ENCODE data around the gene USP1.

The USP1 gene

DNA sequence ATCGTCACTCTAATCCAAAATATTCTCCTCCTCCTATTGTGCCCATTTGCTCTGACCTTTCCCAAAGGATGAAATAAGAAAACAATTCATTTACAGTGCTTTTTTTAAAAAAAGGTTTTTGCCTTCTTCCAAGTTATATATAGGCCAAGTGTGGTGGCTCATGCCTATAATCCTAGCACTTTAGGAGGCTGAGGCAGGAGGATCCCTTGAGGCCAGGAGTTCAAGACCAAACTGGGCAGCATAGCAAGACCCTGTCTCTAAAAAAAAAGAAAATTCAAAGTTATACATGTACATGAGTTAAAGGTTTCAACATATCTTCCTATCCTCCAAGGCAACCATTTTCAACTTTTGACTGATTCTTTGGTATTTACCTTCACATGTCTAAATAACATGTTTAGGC, 10.1 kb upstream of the USP1 start:
- FAIRE-seq (no peak), DNase-seq (ENCODE audit: insufficient read length, low spot score) (no peak)
- TF ChIP-seq, protein P1, sequence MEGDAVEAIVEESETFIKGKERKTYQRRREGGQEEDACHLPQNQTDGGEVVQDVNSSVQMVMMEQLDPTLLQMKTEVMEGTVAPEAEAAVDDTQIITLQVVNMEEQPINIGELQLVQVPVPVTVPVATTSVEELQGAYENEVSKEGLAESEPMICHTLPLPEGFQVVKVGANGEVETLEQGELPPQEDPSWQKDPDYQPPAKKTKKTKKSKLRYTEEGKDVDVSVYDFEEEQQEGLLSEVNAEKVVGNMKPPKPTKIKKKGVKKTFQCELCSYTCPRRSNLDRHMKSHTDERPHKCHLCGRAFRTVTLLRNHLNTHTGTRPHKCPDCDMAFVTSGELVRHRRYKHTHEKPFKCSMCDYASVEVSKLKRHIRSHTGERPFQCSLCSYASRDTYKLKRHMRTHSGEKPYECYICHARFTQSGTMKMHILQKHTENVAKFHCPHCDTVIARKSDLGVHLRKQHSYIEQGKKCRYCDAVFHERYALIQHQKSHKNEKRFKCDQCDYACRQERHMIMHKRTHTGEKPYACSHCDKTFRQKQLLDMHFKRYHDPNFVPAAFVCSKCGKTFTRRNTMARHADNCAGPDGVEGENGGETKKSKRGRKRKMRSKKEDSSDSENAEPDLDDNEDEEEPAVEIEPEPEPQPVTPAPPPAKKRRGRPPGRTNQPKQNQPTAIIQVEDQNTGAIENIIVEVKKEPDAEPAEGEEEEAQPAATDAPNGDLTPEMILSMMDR (IDR thresholded peaks at IDR 0.05; ENCODE audit: insufficient read depth, missing control alignments) = no peak

DNA sequence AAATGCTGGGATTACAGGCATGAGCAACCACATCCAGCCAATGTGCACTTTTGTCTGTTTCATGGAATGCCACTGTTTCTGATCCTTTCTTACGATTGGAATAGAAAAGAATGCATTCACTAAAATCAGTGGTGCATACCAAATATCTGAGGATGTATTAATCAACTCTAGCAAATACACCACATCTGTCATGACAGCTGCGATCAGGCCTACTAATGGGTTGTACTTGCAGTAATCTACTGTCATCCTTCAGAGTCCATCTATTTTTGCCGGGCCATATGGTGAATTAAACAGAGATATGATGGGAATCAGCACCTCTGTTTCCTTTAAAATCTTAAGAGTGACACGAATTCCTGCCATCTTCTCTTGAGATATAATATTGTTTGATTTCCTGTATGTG, 8.5 kb upstream of the USP1 start:
- TF ChIP-seq, protein P1 (IDR thresholded peaks at IDR 0.05; ENCODE audit: insufficient read depth, missing control alignments) = no peak
- FAIRE-seq = peak; percentile 21
- DNase-seq (ENCODE audit: insufficient read length, low spot score) = no peak

DNA sequence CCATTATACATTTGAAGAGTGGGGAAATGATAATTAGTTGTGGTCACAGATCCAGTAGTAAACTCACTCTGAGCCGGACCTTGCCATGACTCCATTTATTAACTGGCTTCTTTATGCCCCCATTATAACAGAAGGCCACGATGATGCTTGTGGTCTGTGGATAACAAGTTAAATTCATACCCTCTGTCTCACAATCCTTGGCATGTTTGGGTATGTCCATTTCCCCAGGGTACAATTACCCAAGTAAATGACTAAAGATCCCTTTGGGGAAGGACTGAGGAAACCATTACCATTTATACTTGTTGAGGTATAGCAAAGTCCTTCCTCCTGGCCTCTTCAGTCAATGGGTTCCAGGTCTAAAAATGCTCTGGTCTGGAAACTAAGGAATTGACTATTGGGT, 7.3 kb upstream of the USP1 start:
- DNase-seq (ENCODE audit: insufficient read length, low spot score) (no peak), FAIRE-seq (no peak)
- TF ChIP-seq, protein P1 (IDR thresholded peaks at IDR 0.05; ENCODE audit: insufficient read depth, missing control alignments) = no peak

DNA sequence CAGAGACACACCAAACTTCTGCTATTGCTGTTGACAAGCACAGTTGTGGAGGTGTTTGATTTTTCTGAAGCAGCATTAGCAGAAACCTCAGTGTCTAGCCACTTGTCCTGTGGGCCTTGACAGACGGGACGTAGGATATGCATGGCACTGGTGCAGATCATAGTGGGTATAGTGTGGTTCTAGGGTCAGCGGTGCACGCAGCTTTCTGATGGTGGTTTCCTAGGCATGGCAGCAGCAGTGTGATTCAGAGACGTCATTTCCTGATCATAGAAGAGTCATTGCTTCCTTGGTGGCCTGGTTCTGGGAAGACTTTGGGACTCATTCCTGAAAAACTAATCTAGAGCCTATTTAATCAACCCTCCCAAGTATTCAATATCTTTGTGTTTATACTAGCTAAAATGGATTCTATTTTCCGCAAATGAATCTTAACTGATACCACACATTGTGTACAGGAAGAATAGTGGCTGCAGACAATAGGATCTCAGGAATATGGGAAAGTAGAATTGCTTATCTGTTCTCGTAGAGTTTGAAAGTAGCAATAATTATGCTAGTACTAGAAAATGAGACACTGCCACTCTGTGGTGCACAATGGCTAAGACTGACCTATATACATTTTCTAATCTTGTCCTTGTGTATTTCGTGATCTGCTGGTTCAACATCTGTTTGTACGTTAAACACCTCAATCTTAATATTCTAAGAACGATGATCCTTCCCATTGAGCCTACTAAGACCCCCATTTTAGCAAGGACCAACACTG, 2.8 kb upstream of the USP1 start:
- no peak for DNase-seq (ENCODE audit: insufficient read length, low spot score)
- no peak for FAIRE-seq
- TF ChIP-seq, protein P1 (IDR thresholded peaks at IDR 0.05; ENCODE audit: insufficient read depth, missing control alignments) = peak; percentile 32

DNA sequence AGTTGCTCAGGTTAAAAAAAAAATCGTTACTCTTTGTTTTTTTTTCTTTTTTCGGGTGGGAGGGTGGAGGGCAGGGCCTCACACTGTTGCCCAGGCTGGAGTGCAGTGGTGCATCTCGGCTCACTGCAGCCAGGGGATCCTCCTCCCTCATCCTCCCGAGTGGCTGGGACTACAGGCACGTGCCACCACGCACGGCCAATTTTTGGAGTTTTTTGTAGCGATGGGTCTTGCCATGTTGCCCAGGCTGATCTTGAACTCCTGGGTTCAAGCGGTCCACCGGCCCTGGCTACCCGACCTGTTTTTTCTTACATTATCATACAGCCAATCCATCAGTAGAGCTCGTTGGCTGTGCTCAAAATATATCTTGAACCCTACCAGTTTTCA, 2.2 kb upstream of the USP1 start:
- no peak for FAIRE-seq

DNA sequence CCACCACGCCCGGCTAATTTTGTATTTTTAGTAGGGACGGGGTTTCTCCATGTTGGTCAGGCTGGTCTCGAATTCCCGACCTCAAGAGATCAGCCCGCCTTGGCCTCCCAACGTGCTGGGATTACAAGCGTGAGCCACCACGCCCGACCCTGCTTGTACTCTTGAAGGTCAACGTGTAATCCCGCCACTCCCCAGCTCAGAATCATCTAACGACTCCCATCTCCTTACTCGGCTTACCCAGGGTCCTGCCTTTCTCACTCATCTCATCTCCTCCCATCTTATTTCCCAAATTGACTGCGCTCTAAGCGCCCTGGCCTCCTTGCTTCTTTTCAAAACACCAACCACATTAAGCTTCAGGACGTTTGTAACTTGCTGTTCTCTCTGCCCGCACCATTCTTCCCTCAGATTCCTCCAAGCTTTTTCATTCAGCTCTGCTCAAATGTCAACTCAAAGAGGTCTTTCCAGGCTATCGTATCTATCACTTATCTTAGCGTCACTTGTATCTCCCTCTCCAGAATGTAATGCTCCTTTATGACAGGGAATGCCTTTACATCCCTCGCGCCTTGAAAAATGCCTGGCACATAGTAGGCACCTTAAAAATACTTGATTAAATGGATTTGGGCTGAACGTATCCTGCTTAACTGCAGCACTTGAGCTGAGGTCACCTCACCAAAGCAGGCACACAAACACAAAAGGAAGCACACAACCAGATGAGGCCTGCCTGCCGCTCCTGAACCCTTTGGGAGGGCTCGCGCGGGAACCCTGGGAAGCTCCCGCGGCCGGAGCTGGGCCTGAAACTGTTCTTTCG, 1.4 kb upstream of the USP1 start:
- TF ChIP-seq, protein P1 (IDR thresholded peaks at IDR 0.05; ENCODE audit: insufficient read depth, missing control alignments) = no peak
- no peak for FAIRE-seq
- DNase-seq (ENCODE audit: insufficient read length, low spot score) = no peak

More for the DNA sequence above, 2.2 kb upstream of the USP1 start:
- DNase-seq (ENCODE audit: insufficient read length, low spot score) = no peak
- TF ChIP-seq, protein P1 (IDR thresholded peaks at IDR 0.05; ENCODE audit: insufficient read depth, missing control alignments) = no peak

DNA sequence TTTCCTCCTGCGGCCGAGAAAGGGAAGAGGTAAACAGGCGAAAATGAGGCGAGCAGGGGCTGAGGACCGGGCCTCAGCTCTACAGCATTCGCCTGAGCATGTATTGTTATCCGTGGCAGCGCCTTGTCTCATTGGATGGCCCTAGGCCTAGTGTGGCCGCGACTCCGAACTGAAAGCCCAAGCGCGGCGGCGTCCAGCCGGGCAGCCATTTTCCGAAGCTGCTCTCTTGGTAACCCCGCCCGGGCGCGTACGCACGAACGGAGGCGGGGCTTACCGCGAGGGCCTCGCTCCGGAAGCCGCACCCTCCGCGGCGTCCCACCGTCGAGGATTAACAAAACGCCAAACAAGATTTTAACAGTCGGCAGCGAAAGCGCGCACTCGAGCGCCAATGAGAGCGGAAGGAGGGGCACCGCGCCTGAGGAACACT, 797 bp upstream of the USP1 start:
- DNase-seq (ENCODE audit: insufficient read length, low spot score) = peak; percentile 26
- FAIRE-seq = no peak

More for the DNA sequence above, 797 bp upstream of the USP1 start:
- TF ChIP-seq, protein P1 (IDR thresholded peaks at IDR 0.05; ENCODE audit: insufficient read depth, missing control alignments) = no peak

Data from D721Med (cell line).